ENCODE results near the gene RASGRF1. TPM values are rescaled to one million over a fixed set of nuclear protein-coding genes. Genes with fewer than 3 reads are reported as not detected.

The RASGRF1 gene
- total RNA-seq, 4 donors from 2014 or later: 0.10 TPM; not detected in 3

- DNase-seq (ENCODE audit: low spot score in 2 of 2): no peak
- 92 to 95% methylated on average over 9 to 10 of the region's 12 CpGs for WGBS, 2 donors
- H3K4me3 ChIP-seq (ENCODE audit: low read depth, poor library complexity, severe bottlenecking): no peak overlapping the region
- TF ChIP-seq POLR2A (IDR thresholded peaks at IDR 0.05) (no peak), CTCF (IDR thresholded peaks at IDR 0.05) (no peak)
- intact Hi-C loops (cut with DNase I; ENCODE audit: low total_unique reads): no loop called here
These were observed 58.8 kb downstream of the RASGRF1 start for GRCh38 chr15:79031821-79032220.

- no peak for DNase-seq (ENCODE audit: low spot score in 2 of 2)
- 89 to 90% methylated on average over 9 of the region's 9 CpGs for WGBS, 2 donors
- H3K4me3 ChIP-seq (ENCODE audit: low read depth, poor library complexity, severe bottlenecking): no peak overlapping the region
- no peak for TF ChIP-seq CTCF (IDR thresholded peaks at IDR 0.05)
- no peak for TF ChIP-seq POLR2A (IDR thresholded peaks at IDR 0.05)
- intact Hi-C loops (cut with DNase I; ENCODE audit: low total_unique reads): no loop called here
These were observed 59.4 kb downstream of the RASGRF1 start for GRCh38 chr15:79031201-79031600.

- intact Hi-C loops (cut with DNase I; ENCODE audit: low total_unique reads): no loop called here
- no peak overlapping the region for H3K4me3 ChIP-seq (ENCODE audit: low read depth, poor library complexity, severe bottlenecking)
- 88 to 94% methylated on average over 4 of the region's 4 CpGs for WGBS, 2 donors
- TF ChIP-seq POLR2A (IDR thresholded peaks at IDR 0.05) (no peak), CTCF (IDR thresholded peaks at IDR 0.05) (no peak)
- no peak for DNase-seq (ENCODE audit: low spot score in 2 of 2)
These were observed 60.1 kb downstream of the RASGRF1 start for GRCh38 chr15:79030470-79030869.

DNA sequence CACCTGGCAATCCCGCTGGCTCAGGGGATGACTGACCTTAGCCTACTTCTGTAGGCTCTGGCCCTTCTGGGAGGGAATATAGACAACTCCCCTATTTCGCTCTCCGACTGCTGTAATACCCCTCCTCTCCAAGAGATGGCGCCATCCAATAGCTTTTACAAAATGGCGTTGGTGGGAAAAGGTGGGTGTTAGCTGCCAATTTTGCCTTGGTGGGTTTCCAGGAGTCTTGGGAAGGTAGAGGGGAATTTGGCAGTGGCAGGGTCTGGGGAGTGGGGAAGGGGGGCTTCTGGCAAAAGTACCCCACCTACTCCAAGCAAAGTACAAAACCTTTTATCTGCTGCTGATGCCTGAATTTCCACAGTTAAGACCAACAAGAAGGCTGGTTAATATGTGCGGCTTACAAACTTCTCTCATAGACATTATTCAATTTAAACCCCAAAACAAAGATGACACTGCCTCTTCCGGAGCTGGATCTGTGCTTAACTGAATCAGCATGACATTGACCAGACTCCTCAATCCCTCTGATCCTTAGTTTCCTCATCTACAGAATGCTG is 62.1 kb downstream of the RASGRF1 start:
- no peak overlapping the region for H3K4me3 ChIP-seq (ENCODE audit: low read depth, poor library complexity, severe bottlenecking)
- intact Hi-C loops (cut with DNase I; ENCODE audit: low total_unique reads): loop anchor here (5.0 kb wide), 1 partner anchor 154 kb away; no protein-coding TSS in a partner anchor
- DNase-seq (ENCODE audit: low spot score in 2 of 2): peak in 1 of 2 donors; percentile 32
- WGBS, 2 donors: 43 to 47% methylated on average over 7 of the region's 7 CpGs
- peak in 1 of 3 donors; percentile 50 for TF ChIP-seq CTCF (IDR thresholded peaks at IDR 0.05)
- no peak for TF ChIP-seq POLR2A (IDR thresholded peaks at IDR 0.05)

DNA sequence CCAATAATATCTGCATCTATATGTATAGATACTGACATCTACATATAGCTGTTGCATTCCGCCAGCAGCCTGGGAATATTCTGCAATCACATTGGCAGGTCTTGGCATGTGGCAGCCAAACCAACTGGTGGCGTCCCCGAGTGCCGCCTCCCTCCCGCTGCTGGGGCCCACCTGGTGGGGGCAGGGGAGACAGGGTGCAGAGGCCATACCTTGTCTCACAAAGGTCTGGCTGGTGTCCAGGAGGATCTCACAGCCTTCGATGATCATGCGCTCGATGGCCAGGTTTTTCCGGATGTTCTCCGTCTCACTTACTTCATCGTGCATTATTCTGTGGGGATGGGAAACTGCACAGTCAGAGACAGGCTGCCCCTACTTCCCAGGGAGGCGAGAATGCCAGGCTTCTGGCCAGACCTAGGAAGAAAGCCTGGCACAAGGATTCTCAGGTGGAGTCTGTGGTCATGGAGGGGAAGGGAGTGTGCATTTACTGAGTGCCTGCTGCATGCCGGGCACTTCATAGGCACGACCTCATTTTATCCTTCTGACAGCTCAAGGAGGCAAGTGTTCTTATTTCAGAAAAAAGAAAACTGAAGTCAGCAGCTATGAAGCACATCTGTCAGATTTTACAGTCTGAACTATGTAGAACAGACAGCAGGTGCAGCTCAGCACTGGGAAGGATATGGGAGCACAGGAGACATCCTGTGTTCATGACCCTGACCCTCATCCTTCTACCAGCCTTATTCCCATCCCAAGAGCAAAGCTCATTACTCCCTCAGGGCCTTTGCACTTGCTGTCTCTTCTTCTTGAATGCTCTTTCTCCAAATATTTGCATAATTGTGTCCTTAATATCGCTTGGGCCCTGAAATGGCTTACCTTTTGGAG is 62.8 kb downstream of the RASGRF1 start:
- no peak overlapping the region for H3K4me3 ChIP-seq (ENCODE audit: low read depth, poor library complexity, severe bottlenecking)
- DNase-seq (ENCODE audit: low spot score in 2 of 2): no peak
- 56 to 59% methylated on average over 15 of the region's 15 CpGs for WGBS, 2 donors
- intact Hi-C loops (cut with DNase I; ENCODE audit: low total_unique reads): loop anchor here (5.0 kb wide), 1 partner anchor 155 kb away; no protein-coding TSS in a partner anchor
- no peak for TF ChIP-seq CTCF (IDR thresholded peaks at IDR 0.05)
- TF ChIP-seq POLR2A (IDR thresholded peaks at IDR 0.05): no peak
